GM12874 (cell line): ENCODE results near the gene OR10T2.

Experiments used
- TF ChIP-seq, protein P1 (sequence below): IDR thresholded peaks from 2 replicates; pipeline ENCODE4 v1.5.1; 2011; ENCODE audit warnings: low read depth, mild to moderate bottlenecking, control low read depth, low read length, moderate library complexity; ENCODE audit not compliant: insufficient read depth

Gene OR10T2

DNA sequence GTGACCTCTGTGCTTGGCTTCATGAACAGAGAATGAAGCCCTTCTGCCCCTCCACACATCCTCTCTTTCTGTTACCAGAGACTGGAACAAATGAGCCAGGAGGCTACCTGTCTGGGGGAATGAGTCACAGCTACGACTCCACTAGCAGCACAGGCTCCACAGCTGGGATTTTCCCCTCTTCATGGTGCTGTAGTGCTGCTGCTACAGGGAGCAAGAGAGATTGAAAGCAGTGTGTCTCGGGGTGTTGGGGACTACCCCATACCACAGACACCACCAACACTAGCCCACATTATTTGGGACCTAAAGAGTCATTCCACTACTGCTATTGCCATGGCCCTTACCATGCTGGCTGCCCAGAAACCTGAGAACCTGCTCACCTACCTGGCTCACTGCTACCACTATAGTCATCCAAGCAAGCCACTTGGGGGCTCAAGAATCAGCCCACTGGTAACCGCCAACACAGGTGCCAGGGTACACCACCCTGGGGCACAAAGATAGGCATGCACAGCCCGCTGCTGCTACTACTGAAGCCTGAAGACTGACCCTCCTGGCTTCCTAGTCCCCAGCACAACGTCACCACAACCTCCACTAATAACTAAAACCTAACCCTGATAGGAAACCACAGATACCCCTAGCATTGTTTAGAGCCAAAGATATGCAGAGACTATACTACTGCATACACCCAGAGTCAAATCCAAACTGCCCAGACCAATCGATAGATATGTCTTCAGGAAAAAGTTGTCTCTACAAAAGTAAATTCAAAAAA, 27.9 kb downstream of the OR10T2 start:
- TF ChIP-seq, protein P1, sequence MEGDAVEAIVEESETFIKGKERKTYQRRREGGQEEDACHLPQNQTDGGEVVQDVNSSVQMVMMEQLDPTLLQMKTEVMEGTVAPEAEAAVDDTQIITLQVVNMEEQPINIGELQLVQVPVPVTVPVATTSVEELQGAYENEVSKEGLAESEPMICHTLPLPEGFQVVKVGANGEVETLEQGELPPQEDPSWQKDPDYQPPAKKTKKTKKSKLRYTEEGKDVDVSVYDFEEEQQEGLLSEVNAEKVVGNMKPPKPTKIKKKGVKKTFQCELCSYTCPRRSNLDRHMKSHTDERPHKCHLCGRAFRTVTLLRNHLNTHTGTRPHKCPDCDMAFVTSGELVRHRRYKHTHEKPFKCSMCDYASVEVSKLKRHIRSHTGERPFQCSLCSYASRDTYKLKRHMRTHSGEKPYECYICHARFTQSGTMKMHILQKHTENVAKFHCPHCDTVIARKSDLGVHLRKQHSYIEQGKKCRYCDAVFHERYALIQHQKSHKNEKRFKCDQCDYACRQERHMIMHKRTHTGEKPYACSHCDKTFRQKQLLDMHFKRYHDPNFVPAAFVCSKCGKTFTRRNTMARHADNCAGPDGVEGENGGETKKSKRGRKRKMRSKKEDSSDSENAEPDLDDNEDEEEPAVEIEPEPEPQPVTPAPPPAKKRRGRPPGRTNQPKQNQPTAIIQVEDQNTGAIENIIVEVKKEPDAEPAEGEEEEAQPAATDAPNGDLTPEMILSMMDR, result no peak

DNA sequence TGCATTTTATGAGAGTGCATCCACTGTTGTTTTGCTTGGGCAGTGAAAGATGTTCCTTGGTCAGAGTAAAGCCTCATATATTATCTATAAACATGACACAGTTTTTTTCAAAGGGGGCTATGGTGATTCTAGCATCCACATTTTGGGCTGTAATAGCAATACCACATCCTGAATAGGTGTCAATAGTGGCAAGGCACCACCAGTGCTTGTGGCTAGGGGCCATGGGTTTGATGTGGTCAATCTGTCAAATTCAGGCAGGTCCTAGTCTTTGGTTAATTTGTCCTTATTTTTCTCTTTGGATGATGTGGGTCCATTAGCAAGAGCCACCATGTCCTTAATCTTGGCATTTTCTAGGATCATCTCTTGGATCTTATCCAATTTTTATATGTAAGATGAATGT, 32.5 kb downstream of the OR10T2 start:
- TF ChIP-seq, protein P1, result no peak

DNA sequence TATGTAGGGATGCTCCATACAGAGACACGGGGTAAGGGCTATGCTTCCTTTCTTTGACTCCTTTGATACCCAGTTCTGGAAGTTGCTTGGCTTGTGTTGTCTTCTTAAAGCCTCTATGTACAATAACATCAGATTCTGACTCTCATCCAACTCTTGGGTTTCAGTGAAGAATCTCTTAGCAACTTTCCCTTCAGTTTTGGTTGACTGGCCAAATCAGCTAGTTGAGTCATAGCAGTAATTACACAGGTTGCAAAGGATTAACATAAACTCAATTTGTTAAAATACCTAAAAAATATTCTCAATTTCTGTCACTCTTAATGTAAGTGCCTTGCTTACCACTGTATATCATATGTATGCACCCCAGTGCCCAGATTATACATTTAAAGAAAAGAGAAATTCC, 36.3 kb downstream of the OR10T2 start:
- TF ChIP-seq, protein P1, result no peak

DNA sequence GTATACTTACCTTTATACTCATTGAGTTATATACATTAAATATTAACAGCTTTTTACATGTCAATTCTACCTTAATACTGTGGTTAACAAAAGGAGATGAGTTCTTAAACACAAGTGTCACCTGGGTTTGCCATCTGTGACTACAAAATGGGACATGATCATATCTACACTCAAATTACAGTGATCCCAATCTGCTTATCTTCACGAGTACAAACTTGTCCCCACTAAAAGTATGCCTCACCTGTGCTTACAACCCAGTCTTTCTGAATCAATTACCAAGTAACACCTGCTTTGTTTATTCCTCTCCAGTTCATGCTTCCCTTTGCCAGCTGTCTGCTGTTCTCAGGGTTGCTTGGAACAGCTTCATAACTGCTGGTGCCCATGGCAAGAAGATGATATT, 36.8 kb downstream of the OR10T2 start:
- TF ChIP-seq, protein P1, result no peak

DNA sequence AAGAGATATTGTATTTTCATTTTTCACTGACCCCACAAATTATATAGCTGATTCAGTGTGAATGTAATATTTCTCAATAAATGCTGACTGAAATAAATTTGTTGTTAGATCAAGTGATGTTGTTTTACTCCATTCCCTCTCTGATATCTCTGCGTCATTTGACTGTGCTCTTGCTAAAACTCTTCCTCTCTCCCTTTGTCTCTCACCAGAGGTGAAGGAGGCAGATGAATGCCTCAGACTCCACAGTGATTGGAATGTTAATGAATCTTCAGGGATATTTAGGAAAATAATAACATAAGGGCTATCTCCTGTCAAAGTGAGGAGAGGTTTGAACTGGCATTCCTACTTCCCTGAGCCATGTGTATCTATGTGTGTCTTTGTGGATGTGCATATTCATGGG, 41.8 kb downstream of the OR10T2 start:
- TF ChIP-seq, protein P1, result no peak

DNA sequence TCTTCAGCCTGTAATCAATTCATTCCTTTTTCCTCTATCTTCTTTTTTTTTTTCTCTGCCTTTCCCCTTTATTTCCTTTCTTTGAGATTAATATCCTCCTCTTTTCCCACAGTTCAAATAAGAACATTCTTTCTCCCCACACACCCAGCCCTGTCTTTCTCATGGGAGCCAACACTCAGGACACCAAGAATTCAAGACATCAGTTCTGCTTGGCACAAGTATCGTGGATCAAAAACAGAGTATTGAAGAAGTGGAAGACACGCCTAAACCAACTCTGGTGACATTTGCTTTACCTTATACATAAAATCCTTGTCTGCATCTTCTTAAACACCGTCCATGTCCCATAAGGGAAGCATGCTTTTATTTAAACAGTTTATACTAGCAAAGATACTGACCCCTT, 42.6 kb downstream of the OR10T2 start:
- TF ChIP-seq, protein P1, result no peak

DNA sequence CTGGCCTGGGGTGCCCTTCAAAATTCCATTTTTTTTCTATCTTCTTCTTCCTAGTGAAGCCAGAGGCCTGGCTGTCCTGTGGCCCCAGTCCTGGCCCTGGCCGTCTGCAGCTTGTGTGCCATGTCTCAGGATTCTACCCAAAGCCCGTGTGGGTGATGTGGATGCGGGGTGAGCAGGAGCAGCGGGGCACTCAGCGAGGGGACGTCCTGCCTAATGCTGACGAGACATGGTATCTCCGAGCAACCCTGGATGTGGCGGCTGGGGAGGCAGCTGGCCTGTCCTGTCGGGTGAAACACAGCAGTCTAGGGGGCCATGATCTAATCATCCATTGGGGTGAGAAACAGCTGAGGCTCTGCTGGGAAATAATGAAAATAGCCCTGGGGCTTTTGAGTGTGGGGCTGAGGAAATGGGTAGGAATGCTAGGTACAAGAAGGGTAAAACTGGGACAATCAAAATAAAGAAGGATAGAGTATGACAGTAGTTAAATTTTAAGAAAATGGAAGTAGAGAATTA, 43.4 kb downstream of the OR10T2 start:
- TF ChIP-seq, protein P1, result no peak
